Mammary epithelial cell (primary cell): ENCODE data around the gene AEBP1.

Experiments used
- EZH2 ChIP-seq: IDR thresholded peaks from 2 replicates; pipeline ENCODE4 v1.6.1; 2012; ENCODE audit warnings: low read length, inconsistent platforms, borderline replicate concordance
- TF ChIP-seq, protein P1 (sequence below), 2 donors: IDR thresholded peaks in 1 of 2; conservative IDR thresholded peaks in 1 of 2; 2 replicates each; pipeline ENCODE4 v1.5.1; 2011 to 2012; ENCODE audit warnings: inconsistent platforms in 2 of 2, low read length in 2 of 2, mild to moderate bottlenecking in 2 of 2, control low read depth in 1 of 2, low read depth in 1 of 2; ENCODE audit not compliant: insufficient read depth in 1 of 2; ENCODE audit errors: extremely low read depth in 1 of 2

DNA sequence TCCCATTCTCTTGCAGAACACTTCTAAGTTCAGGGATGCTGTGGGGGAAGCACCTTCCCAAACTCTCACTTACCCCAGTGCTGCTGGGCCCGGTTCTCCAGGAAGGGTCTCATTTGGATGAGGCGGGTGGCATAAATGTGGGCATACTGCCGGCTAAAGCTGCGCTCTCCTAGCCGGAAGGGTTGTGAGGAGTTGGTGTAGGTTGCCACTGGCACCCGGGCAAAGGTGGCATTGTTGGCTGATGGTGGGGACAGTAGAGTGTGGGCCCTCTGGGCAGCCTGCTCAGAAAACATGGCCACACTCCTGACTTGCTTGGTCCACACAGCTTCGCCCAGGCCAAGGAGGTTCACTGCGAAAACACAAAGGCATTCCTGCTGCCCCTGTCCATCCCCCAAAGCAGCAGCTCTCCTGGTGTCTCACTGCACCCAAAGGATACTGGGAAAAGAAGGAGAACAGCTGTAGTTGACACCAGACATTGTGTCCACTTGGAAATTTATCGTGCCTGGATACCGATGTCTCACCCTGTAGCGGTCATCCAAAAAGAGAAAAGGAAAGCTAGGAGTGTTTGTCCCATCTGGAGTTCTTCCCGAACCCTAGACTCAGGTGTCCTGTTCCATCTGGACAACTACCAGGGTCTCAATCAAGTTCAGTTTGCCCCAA lies 17.7 kb downstream of the AEBP1 start:
- TF ChIP-seq, protein P1, sequence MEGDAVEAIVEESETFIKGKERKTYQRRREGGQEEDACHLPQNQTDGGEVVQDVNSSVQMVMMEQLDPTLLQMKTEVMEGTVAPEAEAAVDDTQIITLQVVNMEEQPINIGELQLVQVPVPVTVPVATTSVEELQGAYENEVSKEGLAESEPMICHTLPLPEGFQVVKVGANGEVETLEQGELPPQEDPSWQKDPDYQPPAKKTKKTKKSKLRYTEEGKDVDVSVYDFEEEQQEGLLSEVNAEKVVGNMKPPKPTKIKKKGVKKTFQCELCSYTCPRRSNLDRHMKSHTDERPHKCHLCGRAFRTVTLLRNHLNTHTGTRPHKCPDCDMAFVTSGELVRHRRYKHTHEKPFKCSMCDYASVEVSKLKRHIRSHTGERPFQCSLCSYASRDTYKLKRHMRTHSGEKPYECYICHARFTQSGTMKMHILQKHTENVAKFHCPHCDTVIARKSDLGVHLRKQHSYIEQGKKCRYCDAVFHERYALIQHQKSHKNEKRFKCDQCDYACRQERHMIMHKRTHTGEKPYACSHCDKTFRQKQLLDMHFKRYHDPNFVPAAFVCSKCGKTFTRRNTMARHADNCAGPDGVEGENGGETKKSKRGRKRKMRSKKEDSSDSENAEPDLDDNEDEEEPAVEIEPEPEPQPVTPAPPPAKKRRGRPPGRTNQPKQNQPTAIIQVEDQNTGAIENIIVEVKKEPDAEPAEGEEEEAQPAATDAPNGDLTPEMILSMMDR (conservative IDR thresholded peaks at IDR 0.05 in 1 of 2, IDR thresholded peaks at IDR 0.05 in 1 of 2; ENCODE audit: extremely low read depth in 1 of 2, insufficient read depth in 1 of 2, low read depth in 1 of 2, low read length in 2 of 2): no peak
- no peak for TF ChIP-seq EZH2
